Astrocyte (in vitro differentiated cells and primary cell): ENCODE data around the gene PPP6R3. TPM values are rescaled to one million over a fixed set of nuclear protein-coding genes. Genes with fewer than 3 reads are reported as not detected.

Experiments
- DNase-seq: peaks from one replicate; pipeline ENCODE4 v3.0.0-alpha.2; 2010; ENCODE audit warnings: low read depth
- FAIRE-seq: peaks from 2 replicates; lab custom pipeline; 2011; peaks lifted over from hg19 to GRCh38; lab: Jason Lieb, UNC
- H2AFZ ChIP-seq: 2 replicates; pipeline ENCODE4 v1.6.0; 2012; ENCODE audit warnings: low read depth, low read length, inconsistent platforms
- H3K27ac ChIP-seq: 2 replicates; pipeline ENCODE4 v1.5.1; 2011; ENCODE audit warnings: low read depth, low read length, inconsistent platforms
- H3K27me3 ChIP-seq: 2 replicates; pipeline ENCODE4 v1.6.0; 2011; ENCODE audit warnings: low read length, inconsistent platforms; ENCODE audit not compliant: insufficient read depth
- H3K36me3 ChIP-seq: 2 replicates; pipeline ENCODE4 v1.5.1; 2011; ENCODE audit warnings: low read length, inconsistent platforms; ENCODE audit not compliant: insufficient read depth
- H3K4me1 ChIP-seq: 2 replicates; pipeline ENCODE4 v1.5.1; 2011; ENCODE audit warnings: low read length, inconsistent platforms; ENCODE audit not compliant: insufficient read depth
- H3K4me2 ChIP-seq: 2 replicates; pipeline ENCODE4 v1.6.0; 2012; ENCODE audit warnings: low read length, inconsistent platforms
- H3K4me3 ChIP-seq: 2 replicates; pipeline ENCODE4 v1.5.1; 2011; ENCODE audit warnings: low read depth, mild to moderate bottlenecking, low read length, inconsistent platforms; ENCODE audit not compliant: insufficient read depth
- H3K79me2 ChIP-seq: 2 replicates; pipeline ENCODE4 v1.6.0; 2012; ENCODE audit warnings: mild to moderate bottlenecking, low read length, inconsistent platforms; ENCODE audit not compliant: insufficient read depth
- H3K9ac ChIP-seq: 2 replicates; pipeline ENCODE4 v1.6.0; 2012; ENCODE audit warnings: mild to moderate bottlenecking, low read length, inconsistent platforms
- H3K9me3 ChIP-seq: 2 replicates; pipeline ENCODE4 v1.5.1; 2012; ENCODE audit warnings: low read depth, mild to moderate bottlenecking, low read length, inconsistent platforms; ENCODE audit not compliant: insufficient read depth
- H4K20me1 ChIP-seq: 2 replicates; pipeline ENCODE4 v1.6.0; 2012; ENCODE audit warnings: low read length, inconsistent platforms; ENCODE audit not compliant: insufficient read depth
- H3K27ac Mint-ChIP-seq: one replicate; pipeline ENCODE4 v1.8.0; 2021; ENCODE audit warnings: mild to moderate bottlenecking, mixed read lengths; ENCODE audit not compliant: unreplicated experiment
- H3K27me3 Mint-ChIP-seq: one replicate; pipeline ENCODE4 v1.8.0; 2021; ENCODE audit warnings: low read depth, mixed read lengths; ENCODE audit not compliant: unreplicated experiment
- H3K36me3 Mint-ChIP-seq: one replicate; pipeline ENCODE4 v1.8.0; 2021; ENCODE audit warnings: low read depth, mixed read lengths; ENCODE audit not compliant: unreplicated experiment
- H3K4me1 Mint-ChIP-seq: one replicate; pipeline ENCODE4 v1.8.0; 2021; ENCODE audit warnings: low read depth, mixed read lengths; ENCODE audit not compliant: unreplicated experiment
- H3K4me3 Mint-ChIP-seq: one replicate; pipeline ENCODE4 v1.8.0; 2021; ENCODE audit warnings: mild to moderate bottlenecking, moderate library complexity, mixed read lengths; ENCODE audit not compliant: unreplicated experiment
- H3K9me3 Mint-ChIP-seq: one replicate; pipeline ENCODE4 v1.8.0; 2021; ENCODE audit warnings: mild to moderate bottlenecking, mixed read lengths; ENCODE audit not compliant: unreplicated experiment
- EZH2 ChIP-seq: IDR thresholded peaks from 2 replicates; pipeline ENCODE4 v1.6.1; 2012; ENCODE audit warnings: mild to moderate bottlenecking, low read length, inconsistent platforms; ENCODE audit not compliant: insufficient read depth
- total RNA-seq: library from RNA; stranded (reverse); gene quantifications from 2 replicates; pipeline ENCODE4 v1.2.1, GENCODE V29; 2021
- TF ChIP-seq, protein P1 (sequence below): IDR thresholded peaks from 2 replicates; pipeline ENCODE4 v1.5.1; 2011; ENCODE audit warnings: low read depth, mild to moderate bottlenecking, inconsistent platforms, low read length, moderate library complexity; ENCODE audit not compliant: insufficient read depth

PPP6R3 gene
- total RNA-seq, 1 donor from 2014 or later, result 97.8 TPM

DNA sequence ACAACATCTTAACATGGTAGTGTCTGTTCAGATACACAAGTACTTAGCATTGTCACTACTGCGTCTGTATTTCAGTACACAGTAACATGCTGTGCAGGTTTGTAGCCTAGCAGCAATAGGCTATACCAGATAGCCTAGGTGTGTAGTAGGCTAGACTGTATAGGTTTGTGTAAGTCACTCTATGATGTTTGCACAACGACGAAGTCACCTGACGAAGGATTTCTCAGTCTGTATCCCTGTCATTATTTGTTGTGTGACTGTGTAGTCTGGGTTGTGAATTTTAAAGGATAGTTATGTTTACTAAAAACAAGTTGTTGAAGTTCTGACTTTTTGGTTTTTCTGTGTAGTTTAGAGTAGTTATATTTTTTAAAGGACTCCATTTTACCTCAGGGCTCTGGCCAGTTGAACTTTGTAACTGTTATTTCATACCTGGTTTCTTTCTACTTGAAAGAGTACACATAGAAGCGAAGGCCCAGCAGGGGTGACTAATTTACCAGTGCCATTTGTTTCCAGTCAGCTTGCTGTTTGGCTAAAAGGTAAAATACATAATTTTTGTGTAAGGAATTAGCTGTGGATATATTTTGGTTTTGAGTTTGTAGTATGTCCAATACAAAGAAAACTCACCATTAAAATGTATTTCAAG, 72.3 kb downstream of the PPP6R3 start:
- no peak overlapping the region for H3K4me3 ChIP-seq
- FAIRE-seq, result no peak
- peaks cover 84% of the 10 kb centered on the region for H4K20me1 ChIP-seq
- DNase-seq, result no peak
- H3K27ac ChIP-seq, result no peak overlapping the region
- H2AFZ ChIP-seq, result no peak overlapping the region
- Mint-ChIP-seq H3K4me1 (peaks cover 12% of the 10 kb centered on the region), H3K4me3 (no peak overlapping the region), H3K36me3 (peaks cover 11% of the 10 kb centered on the region), H3K27me3 (no peaks in the 10 kb centered on the region), H3K9me3 (no peaks in the 10 kb centered on the region), H3K27ac (no peak overlapping the region)
- H3K4me2 ChIP-seq, result no peak overlapping the region
- no peaks in the 10 kb centered on the region for H3K27me3 ChIP-seq
- H3K36me3 ChIP-seq, result peaks cover 7% of the 10 kb centered on the region
- TF ChIP-seq, protein P1, sequence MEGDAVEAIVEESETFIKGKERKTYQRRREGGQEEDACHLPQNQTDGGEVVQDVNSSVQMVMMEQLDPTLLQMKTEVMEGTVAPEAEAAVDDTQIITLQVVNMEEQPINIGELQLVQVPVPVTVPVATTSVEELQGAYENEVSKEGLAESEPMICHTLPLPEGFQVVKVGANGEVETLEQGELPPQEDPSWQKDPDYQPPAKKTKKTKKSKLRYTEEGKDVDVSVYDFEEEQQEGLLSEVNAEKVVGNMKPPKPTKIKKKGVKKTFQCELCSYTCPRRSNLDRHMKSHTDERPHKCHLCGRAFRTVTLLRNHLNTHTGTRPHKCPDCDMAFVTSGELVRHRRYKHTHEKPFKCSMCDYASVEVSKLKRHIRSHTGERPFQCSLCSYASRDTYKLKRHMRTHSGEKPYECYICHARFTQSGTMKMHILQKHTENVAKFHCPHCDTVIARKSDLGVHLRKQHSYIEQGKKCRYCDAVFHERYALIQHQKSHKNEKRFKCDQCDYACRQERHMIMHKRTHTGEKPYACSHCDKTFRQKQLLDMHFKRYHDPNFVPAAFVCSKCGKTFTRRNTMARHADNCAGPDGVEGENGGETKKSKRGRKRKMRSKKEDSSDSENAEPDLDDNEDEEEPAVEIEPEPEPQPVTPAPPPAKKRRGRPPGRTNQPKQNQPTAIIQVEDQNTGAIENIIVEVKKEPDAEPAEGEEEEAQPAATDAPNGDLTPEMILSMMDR, result no peak
- TF ChIP-seq EZH2, result no peak
- no peaks in the 10 kb centered on the region for H3K9me3 ChIP-seq
- peaks cover 86% of the 10 kb centered on the region for H3K79me2 ChIP-seq
- no peak overlapping the region for H3K9ac ChIP-seq
- no peaks in the 10 kb centered on the region for H3K4me1 ChIP-seq

DNA sequence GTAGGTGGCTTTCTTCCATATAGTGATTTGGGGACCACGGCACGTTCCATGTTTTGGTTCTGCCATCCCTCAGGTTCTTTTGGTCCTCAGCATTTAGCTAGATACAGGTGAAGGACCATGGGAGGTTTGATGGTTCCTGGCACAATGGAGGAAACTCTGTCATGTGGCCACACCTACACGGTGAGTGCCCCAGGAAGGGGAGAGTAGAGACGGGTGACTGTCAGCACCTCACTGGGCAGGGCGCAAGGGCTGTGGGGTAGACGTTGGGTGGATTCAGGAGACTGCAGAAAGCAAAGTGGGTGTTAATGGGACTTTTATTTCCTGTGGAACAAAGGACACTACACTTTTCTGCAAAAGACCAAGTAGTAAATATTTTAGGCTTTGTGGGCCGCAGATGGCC, 73.4 kb downstream of the PPP6R3 start:
- Histone ChIP-seq H3K9ac (no peak overlapping the region), H3K4me2 (no peak overlapping the region), H4K20me1 (peaks cover 79% of the 10 kb centered on the region), H2AFZ (no peak overlapping the region), H3K79me2 (peaks cover 77% of the 10 kb centered on the region), H3K4me1 (no peaks in the 10 kb centered on the region), H3K27ac (no peak overlapping the region), H3K4me3 (no peak overlapping the region), H3K27me3 (no peaks in the 10 kb centered on the region), H3K9me3 (no peaks in the 10 kb centered on the region), H3K36me3 (peaks cover 2% of the 10 kb centered on the region)
- Mint-ChIP-seq H3K4me1 (peaks cover 3% of the 10 kb centered on the region), H3K4me3 (no peak overlapping the region), H3K27ac (no peak overlapping the region), H3K27me3 (no peaks in the 10 kb centered on the region), H3K36me3 (peaks cover 9% of the 10 kb centered on the region), H3K9me3 (no peaks in the 10 kb centered on the region)
- DNase-seq (no peak), FAIRE-seq (no peak)
- TF ChIP-seq, protein P1, result no peak
- no peak for TF ChIP-seq EZH2

DNA sequence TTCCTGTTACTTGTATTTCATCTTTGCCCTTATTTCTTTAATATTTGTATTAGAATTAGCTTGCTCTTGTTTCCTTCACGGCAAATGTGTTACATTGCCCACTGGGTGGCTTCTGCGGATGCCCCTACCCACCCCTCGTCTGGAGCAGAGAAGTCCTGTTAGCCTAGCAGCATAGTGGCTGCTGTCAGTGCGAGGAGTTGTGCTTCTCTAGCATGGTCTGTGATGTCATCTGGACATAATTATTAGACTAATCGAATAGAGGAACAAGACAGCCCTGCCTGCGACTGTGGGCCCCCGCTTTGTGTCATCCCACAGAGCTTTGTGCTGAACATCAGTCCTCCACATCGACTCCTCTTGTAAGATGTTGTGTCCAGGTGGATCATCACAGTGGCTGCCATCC, 74.5 kb downstream of the PPP6R3 start:
- Histone ChIP-seq H3K9ac (no peak overlapping the region), H3K27me3 (no peaks in the 10 kb centered on the region), H3K9me3 (no peaks in the 10 kb centered on the region), H4K20me1 (peaks cover 83% of the 10 kb centered on the region), H3K27ac (no peak overlapping the region), H3K79me2 (peaks cover 79% of the 10 kb centered on the region), H3K4me3 (no peak overlapping the region), H2AFZ (no peak overlapping the region), H3K4me2 (no peak overlapping the region), H3K4me1 (no peaks in the 10 kb centered on the region), H3K36me3 (peaks cover 6% of the 10 kb centered on the region)
- DNase-seq (no peak), FAIRE-seq (no peak)
- Mint-ChIP-seq H3K27ac (no peak overlapping the region), H3K4me1 (peaks cover 3% of the 10 kb centered on the region), H3K36me3 (peaks cover 13% of the 10 kb centered on the region), H3K27me3 (no peaks in the 10 kb centered on the region), H3K4me3 (no peak overlapping the region), H3K9me3 (no peaks in the 10 kb centered on the region)
- no peak for TF ChIP-seq EZH2
- TF ChIP-seq, protein P1, result no peak
